ENCODE measurements around the gene BOC.

Gene BOC

GRCh38 chr3:113204371-113204770 lies 7.0 kb upstream of the BOC start:
- Histone ChIP-seq H3K27ac (ENCODE audit: low read length) (no peak overlapping the region), H3K27me3 (ENCODE audit: insufficient read depth, low read length, poor library complexity) (peaks cover 2% of the 10 kb centered on the region), H3K9me3 (ENCODE audit: insufficient read depth, low read length, severe bottlenecking) (no peaks in the 10 kb centered on the region), H3K4me1 (ENCODE audit: insufficient read depth, low read length) (no peaks in the 10 kb centered on the region), H2AFZ (ENCODE audit: low read depth, low read length) (no peak overlapping the region), H3K79me2 (ENCODE audit: insufficient read depth, low read length) (no peaks in the 10 kb centered on the region), H3K9ac (ENCODE audit: low read depth, low read length) (no peak overlapping the region), H3K36me3 (ENCODE audit: insufficient read depth, low read length) (no peaks in the 10 kb centered on the region), H4K20me1 (ENCODE audit: insufficient read depth, low read length) (no peaks in the 10 kb centered on the region), H3K4me3 (ENCODE audit: low read depth in 1 of 2, low read length in 2 of 2) (no peak overlapping the region), H3K4me2 (ENCODE audit: insufficient read depth, low read length) (no peak overlapping the region)
- no peak for TF ChIP-seq CTCF (IDR thresholded peaks at IDR 0.05; ENCODE audit: borderline replicate concordance, extremely low read depth, low read length, poor library complexity, severe bottlenecking)
- DNase-seq (no peak), ATAC-seq (ENCODE audit: insufficient read depth, low read depth) (no peak)

GRCh38 chr3:113205481-113205880 lies 5.9 kb upstream of the BOC start:
- no peak overlapping the region for H3K27ac ChIP-seq (ENCODE audit: low read length)
- peaks cover 2% of the 10 kb centered on the region for H3K27me3 ChIP-seq (ENCODE audit: insufficient read depth, low read length, poor library complexity)
- no peaks in the 10 kb centered on the region for H3K4me1 ChIP-seq (ENCODE audit: insufficient read depth, low read length)
- H3K4me2 ChIP-seq (ENCODE audit: insufficient read depth, low read length) = no peak overlapping the region
- no peaks in the 10 kb centered on the region for H4K20me1 ChIP-seq (ENCODE audit: insufficient read depth, low read length)
- no peaks in the 10 kb centered on the region for H3K79me2 ChIP-seq (ENCODE audit: insufficient read depth, low read length)
- ATAC-seq (ENCODE audit: insufficient read depth, low read depth) = no peak
- no peak for DNase-seq
- no peak overlapping the region for H2AFZ ChIP-seq (ENCODE audit: low read depth, low read length)
- H3K36me3 ChIP-seq (ENCODE audit: insufficient read depth, low read length) = no peaks in the 10 kb centered on the region
- H3K9me3 ChIP-seq (ENCODE audit: insufficient read depth, low read length, severe bottlenecking) = no peaks in the 10 kb centered on the region
- no peak for TF ChIP-seq EZH2 (IDR thresholded peaks at IDR 0.05; ENCODE audit: borderline replicate concordance, low read depth, low read length, severe bottlenecking)
- TF ChIP-seq CTCF (IDR thresholded peaks at IDR 0.05; ENCODE audit: borderline replicate concordance, extremely low read depth, low read length, poor library complexity, severe bottlenecking) = no peak
- H3K4me3 ChIP-seq (ENCODE audit: low read depth in 1 of 2, low read length in 2 of 2) = no peak overlapping the region
- no peak overlapping the region for H3K9ac ChIP-seq (ENCODE audit: low read depth, low read length)

GRCh38 chr3:113210604-113211329 lies 590 bp upstream of the BOC start:
- H3K4me3 ChIP-seq (ENCODE audit: low read depth in 1 of 2, low read length in 2 of 2) = no peak overlapping the region
- no peak for ATAC-seq (ENCODE audit: insufficient read depth, low read depth)
- H3K79me2 ChIP-seq (ENCODE audit: insufficient read depth, low read length) = no peaks in the 10 kb centered on the region

More at GRCh38 chr3:113210604-113211329, 590 bp upstream of the BOC start:
- Histone ChIP-seq H3K27me3 (ENCODE audit: insufficient read depth, low read length, poor library complexity) (no peaks in the 10 kb centered on the region), H4K20me1 (ENCODE audit: insufficient read depth, low read length) (no peaks in the 10 kb centered on the region), H3K36me3 (ENCODE audit: insufficient read depth, low read length) (no peaks in the 10 kb centered on the region), H2AFZ (ENCODE audit: low read depth, low read length) (no peak overlapping the region), H3K9me3 (ENCODE audit: insufficient read depth, low read length, severe bottlenecking) (no peaks in the 10 kb centered on the region), H3K9ac (ENCODE audit: low read depth, low read length) (no peak overlapping the region), H3K27ac (ENCODE audit: low read length) (no peak overlapping the region), H3K4me1 (ENCODE audit: insufficient read depth, low read length) (no peaks in the 10 kb centered on the region), H3K4me2 (ENCODE audit: insufficient read depth, low read length) (no peak overlapping the region)
- no peak for DNase-seq
- no peak for TF ChIP-seq CTCF (IDR thresholded peaks at IDR 0.05; ENCODE audit: borderline replicate concordance, extremely low read depth, low read length, poor library complexity, severe bottlenecking)
